ENCODE measurements around the gene RDH14. TPM values are rescaled to one million over a fixed set of nuclear protein-coding genes. Genes with fewer than 3 reads are reported as not detected.

Gene RDH14
- total and polyA plus RNA-seq, 2 of the 4 experiments (the other 2 are of a cell fraction) = 11.9 to 12.2 TPM

DNA sequence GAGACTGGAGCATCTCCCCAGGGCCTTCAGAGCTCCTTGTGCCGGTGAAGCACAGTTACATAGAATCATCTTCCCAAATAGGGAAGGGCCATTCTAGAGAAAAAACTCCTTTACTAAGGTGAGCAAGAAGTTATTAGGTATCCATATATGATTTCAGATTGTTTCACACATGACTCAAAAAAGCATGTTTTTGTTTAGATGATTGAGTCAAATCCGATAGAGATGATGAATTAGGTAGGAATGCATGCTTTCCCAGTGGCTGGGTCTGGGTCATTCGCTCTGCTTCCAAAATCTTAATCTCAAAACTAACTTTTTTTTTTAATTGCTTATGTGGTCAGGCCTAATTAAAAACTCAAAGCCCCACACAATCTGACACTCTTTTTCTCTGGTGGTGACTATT, 25.1 kb upstream of the RDH14 start:
- DNase-seq (no peak), ATAC-seq (ENCODE audit: low read depth) (peak; percentile 17)
- Histone ChIP-seq H3K27ac (ENCODE audit: insufficient read depth, low read length) (no peak overlapping the region), H3K79me1 (ENCODE audit: low read depth in 1 of 2, low read length in 2 of 2) (no peaks in the 10 kb centered on the region), H3K4me3 (ENCODE audit: insufficient read depth, low read depth, low read length) (no peak overlapping the region), H4K20me1 (ENCODE audit: insufficient read depth, low read length) (no peaks in the 10 kb centered on the region), H3K27me3 (ENCODE audit: control insufficient read depth, insufficient read depth, low read length) (no peaks in the 10 kb centered on the region), H3K36me3 (ENCODE audit: control insufficient read depth, insufficient read depth, low read length) (no peaks in the 10 kb centered on the region), H2BK20ac (ENCODE audit: low read depth, low read length) (no peak overlapping the region), H2AK9ac (replicated peaks; ENCODE audit: low read depth, low read length, poor library complexity) (no peak overlapping the region), H3K23ac (ENCODE audit: low read depth, low read length) (no peak overlapping the region), H3K18ac (ENCODE audit: low read depth, low read length) (no peak overlapping the region), H3K4me2 (ENCODE audit: low read depth, low read length) (no peak overlapping the region), H4K91ac (ENCODE audit: insufficient read depth, low read depth, low read length) (peak overlapping the region; percentile 61; the same call in 1 of the 2 replicates), H2BK5ac (ENCODE audit: low read depth, low read length, poor library complexity, severe bottlenecking) (no peak overlapping the region), H3K14ac (replicated peaks; ENCODE audit: low read depth, low read length) (no peak overlapping the region), H2AK5ac (ENCODE audit: low read depth, low read length) (peak overlapping the region; percentile 25; the same call in 1 of the 2 replicates), H3K9me1 (ENCODE audit: insufficient read depth, low read length) (peaks cover 5% of the 10 kb centered on the region), H4K8ac (ENCODE audit: low read depth in 2 of 2, low read length in 2 of 2) (no peak overlapping the region), H3K9ac (ENCODE audit: low read depth, low read length) (no peak overlapping the region), H3K4ac (ENCODE audit: low read depth, low read length) (peak overlapping the region; percentile 59; the same call in 1 of the 2 replicates), H3K9me3 (ENCODE audit: control insufficient read depth, insufficient read depth, low read length) (no peaks in the 10 kb centered on the region; the same call in 1 of the 2 replicates), H2AFZ (replicated peaks; ENCODE audit: low read length, poor library complexity) (peak overlapping the region; percentile 13), H3K56ac (ENCODE audit: extremely low read depth, insufficient read depth, low read length) (no peak overlapping the region), H2BK15ac (ENCODE audit: low read depth, low read length) (no peak overlapping the region; the same call in 2 of the 3 replicates), H4K5ac (ENCODE audit: low read depth, low read length) (no peak overlapping the region), H3K4me1 (ENCODE audit: control insufficient read depth, insufficient read depth, low read length) (no peaks in the 10 kb centered on the region), H2BK120ac (ENCODE audit: low read depth, low read length) (no peak overlapping the region)
- TF ChIP-seq CHD1 (IDR thresholded peaks at IDR 0.05; ENCODE audit: low read depth, low read length) (no peak), POLR2A (IDR thresholded peaks at IDR 0.05; ENCODE audit: low read depth, low read length) (no peak), CEBPB (IDR thresholded peaks at IDR 0.05; ENCODE audit: low read depth, low read length) (no peak), RAD21 (IDR thresholded peaks at IDR 0.05; ENCODE audit: low read length) (no peak), RCOR1 (IDR thresholded peaks at IDR 0.05; ENCODE audit: insufficient replicate concordance, low read length) (no peak), MAZ (IDR thresholded peaks at IDR 0.05; ENCODE audit: borderline replicate concordance, low read depth, low read length) (no peak), MXI1 (IDR thresholded peaks at IDR 0.05; ENCODE audit: borderline replicate concordance, low read depth, low read length) (no peak)
- TF ChIP-seq, protein P1, sequence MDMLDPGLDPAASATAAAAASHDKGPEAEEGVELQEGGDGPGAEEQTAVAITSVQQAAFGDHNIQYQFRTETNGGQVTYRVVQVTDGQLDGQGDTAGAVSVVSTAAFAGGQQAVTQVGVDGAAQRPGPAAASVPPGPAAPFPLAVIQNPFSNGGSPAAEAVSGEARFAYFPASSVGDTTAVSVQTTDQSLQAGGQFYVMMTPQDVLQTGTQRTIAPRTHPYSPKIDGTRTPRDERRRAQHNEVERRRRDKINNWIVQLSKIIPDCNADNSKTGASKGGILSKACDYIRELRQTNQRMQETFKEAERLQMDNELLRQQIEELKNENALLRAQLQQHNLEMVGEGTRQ (IDR thresholded peaks at IDR 0.05; ENCODE audit: low read depth, low read length) = no peak
- TF ChIP-seq, protein P2, sequence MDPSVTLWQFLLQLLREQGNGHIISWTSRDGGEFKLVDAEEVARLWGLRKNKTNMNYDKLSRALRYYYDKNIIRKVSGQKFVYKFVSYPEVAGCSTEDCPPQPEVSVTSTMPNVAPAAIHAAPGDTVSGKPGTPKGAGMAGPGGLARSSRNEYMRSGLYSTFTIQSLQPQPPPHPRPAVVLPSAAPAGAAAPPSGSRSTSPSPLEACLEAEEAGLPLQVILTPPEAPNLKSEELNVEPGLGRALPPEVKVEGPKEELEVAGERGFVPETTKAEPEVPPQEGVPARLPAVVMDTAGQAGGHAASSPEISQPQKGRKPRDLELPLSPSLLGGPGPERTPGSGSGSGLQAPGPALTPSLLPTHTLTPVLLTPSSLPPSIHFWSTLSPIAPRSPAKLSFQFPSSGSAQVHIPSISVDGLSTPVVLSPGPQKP (IDR thresholded peaks at IDR 0.05; ENCODE audit: borderline replicate concordance, low read depth, low read length) = no peak
- TF ChIP-seq, protein P3, sequence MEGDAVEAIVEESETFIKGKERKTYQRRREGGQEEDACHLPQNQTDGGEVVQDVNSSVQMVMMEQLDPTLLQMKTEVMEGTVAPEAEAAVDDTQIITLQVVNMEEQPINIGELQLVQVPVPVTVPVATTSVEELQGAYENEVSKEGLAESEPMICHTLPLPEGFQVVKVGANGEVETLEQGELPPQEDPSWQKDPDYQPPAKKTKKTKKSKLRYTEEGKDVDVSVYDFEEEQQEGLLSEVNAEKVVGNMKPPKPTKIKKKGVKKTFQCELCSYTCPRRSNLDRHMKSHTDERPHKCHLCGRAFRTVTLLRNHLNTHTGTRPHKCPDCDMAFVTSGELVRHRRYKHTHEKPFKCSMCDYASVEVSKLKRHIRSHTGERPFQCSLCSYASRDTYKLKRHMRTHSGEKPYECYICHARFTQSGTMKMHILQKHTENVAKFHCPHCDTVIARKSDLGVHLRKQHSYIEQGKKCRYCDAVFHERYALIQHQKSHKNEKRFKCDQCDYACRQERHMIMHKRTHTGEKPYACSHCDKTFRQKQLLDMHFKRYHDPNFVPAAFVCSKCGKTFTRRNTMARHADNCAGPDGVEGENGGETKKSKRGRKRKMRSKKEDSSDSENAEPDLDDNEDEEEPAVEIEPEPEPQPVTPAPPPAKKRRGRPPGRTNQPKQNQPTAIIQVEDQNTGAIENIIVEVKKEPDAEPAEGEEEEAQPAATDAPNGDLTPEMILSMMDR (conservative IDR thresholded peaks at IDR 0.05; ENCODE audit: low read depth, low read length) = no peak
- no CpG with 5 or more reads among the region's 3 CpGs for WGBS, 2 experiments (ENCODE audit: extremely low coverage in 2 of 2, insufficient read length in 1 of 2)
- CTCF ChIA-PET = no interaction called here
- no TSS peak for BruUV-seq (replicated peaks)
- dilution Hi-C loops (cut with HindIII; ENCODE audit: low sequenced_read_pairs, unreplicated experiment) (no loop called here), in situ Hi-C loops (cut with MboI; ENCODE audit: low sequenced_read_pairs) (no loop called here), intact Hi-C loops (cut with micrococcal nuclease) (no loop called here)
- POLR2A ChIA-PET (ENCODE audit: unreplicated experiment) = no interaction called here

Data from IMR-90 (cell line).